HL-60 (cell line): ENCODE measurements around the gene CCNB1IP1.

ENCODE experiments used
- CTCF ChIP-seq: IDR thresholded peaks from one replicate; pipeline ENCODE4 v1.5.1; 2011; ENCODE audit warnings: low read length, control low read depth, inconsistent platforms; ENCODE audit not compliant: insufficient read depth
- GABPA ChIP-seq: IDR thresholded peaks from 2 replicates; pipeline ENCODE4 v1.6.1; 2012; ENCODE audit warnings: low read depth
- POLR2AphosphoS5 ChIP-seq: IDR thresholded peaks from 2 replicates; pipeline ENCODE4 v1.6.1; 2012; ENCODE audit warnings: low read depth
- REST ChIP-seq: IDR thresholded peaks from 2 replicates; pipeline ENCODE4 v1.6.1; 2012; ENCODE audit warnings: low read depth; ENCODE audit not compliant: insufficient replicate concordance
- SPI1 ChIP-seq: IDR thresholded peaks from 2 replicates; pipeline ENCODE4 v1.6.1; 2012; ENCODE audit warnings: low read depth, mild to moderate bottlenecking, borderline replicate concordance

- TF ChIP-seq CTCF (no peak), GABPA (no peak), POLR2AphosphoS5 (no peak), REST (no peak), SPI1 (no peak)
These were observed 23.3 kb upstream of the CCNB1IP1 start for GRCh38 chr14:20356422-20356821.
